HG03575 (cell line): ENCODE measurements around the gene USP47.
"Not testable (repeated sequence)": the region's sequence is repeated elsewhere in the genome, so short reads cannot be mapped to it uniquely, and the experiment has no call there.

Source experiments
- ATAC-seq: cut with Tn5 transposase; IDR thresholded peaks from one replicate; pipeline ENCODE4 v1.9.1; 2021; ENCODE audit not compliant: unreplicated experiment, insufficient number of reproducible peaks, low FRiP score; ENCODE audit errors: extremely low read depth

Gene USP47

GRCh38 chr11:11822946-11823345 lies 18.8 kb upstream of the USP47 start:
- ATAC-seq: no peak

DNA sequence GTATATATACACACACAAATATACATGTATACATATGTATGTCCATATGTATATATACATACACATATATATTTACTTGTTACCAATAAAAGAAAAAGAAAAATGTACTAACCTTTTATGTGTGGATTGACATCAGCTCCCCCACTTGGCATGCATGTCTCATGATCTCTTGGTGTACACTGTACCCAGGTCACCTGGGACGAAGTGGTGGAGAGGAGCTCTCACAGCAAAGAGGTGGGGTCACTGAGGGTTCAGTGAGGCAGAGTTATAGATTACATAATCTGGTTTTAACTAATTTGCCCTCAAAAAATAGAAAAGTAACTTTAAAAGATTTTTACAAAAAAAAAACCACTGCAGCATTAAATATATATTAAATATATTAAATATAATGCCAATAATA lies 15.5 kb upstream of the USP47 start:
- ATAC-seq: no peak

DNA sequence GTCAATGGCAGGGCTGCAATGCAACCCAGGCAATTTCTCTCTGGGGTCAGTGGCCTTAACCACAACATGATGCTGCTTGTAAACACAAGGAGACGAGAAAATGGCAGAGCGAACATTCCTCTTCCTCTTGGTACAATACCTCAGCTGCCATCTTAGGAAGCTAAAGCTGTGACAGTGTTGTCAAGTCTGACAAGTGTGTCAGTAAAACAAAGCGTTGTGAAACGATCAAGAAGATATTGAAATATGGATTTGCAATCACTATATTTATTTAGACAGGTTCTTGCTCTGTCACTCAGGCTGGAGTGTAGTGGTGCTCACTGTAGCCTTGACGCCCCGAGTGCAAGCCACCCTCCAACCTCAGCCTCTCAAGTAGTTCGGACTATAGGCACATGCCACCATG lies 14.5 kb upstream of the USP47 start:
- no peak for ATAC-seq

DNA sequence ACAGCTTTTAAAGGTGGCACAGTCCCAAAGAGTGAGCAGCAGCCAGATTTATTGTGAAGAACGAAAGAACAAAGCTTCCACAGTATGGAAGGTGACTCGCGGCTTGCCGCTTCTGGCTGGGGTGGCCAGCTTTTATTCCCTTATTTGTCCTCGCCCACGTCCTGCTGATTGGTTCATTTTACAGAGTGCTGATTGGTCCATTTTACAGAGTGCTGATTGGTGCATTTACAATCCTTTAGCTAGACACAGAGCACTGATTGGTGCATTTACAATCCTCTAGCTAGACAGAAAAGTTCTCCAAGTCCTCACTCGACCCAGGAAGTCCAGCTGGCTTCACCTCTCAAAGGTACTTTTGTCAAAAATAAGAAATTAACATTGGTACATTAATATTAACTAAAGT lies 10.4 kb upstream of the USP47 start:
- ATAC-seq: not testable (repeated sequence)

DNA sequence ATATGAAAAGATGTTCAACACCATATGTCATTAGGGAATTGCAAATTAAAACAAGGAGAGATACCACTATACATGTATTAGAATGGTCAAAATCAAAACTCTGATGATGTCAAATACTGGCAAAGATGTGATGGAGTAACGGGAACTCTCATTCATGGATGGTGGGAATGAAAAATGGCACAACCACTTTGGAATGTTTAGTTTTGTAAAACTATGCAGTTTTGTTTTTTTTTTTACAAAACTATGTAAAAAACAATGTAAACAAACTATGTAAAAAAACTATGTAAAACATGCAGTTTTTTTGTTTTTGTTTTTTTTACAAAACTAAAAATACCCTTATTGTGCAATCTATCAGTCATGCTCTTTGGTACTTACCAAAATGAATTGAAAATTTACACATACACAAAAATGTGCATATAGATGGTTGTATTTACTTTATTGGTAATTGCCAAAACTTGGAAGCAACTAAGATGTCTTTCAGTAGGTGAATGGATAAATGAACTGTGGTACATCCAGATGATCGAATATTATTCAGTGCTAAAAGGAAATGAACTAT lies 5.0 kb upstream of the USP47 start:
- ATAC-seq: no peak

- no peak for ATAC-seq
Observed at GRCh38 chr11:11839718-11840117, 2.1 kb upstream of the USP47 start.

DNA sequence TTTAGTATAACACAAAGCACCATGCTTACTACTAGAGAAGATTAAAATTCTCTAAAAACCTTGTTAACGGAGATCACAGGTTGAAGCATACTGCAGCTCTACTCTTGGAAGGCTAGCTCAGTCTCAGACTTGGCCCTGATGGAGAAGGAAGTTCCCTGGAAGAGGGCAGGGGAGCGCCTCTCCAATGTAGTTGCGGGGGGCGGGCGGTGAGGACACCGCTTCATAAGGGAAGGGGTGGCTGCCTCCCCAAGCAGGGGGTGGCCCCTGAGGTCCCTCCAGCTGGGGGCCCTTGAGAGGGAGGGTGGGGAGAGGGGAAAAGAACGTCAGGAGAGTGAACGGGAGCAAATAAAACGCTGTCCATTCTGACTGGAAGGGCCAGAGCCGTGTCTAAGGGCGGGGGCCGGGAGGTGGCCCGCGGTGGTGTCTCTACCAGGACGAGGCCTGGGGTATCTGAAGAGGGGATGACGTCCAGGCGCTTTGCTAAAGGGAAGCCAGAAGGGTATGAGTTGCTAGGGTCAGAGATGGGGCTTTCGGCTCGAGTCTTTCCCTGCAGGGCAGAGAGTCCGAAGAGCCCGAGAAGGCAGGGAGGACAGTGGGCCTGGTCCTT lies 553 bp upstream of the USP47 start:
- ATAC-seq: no peak

GRCh38 chr11:11842421-11843008 lies 743 bp downstream of the USP47 start:
- ATAC-seq: no peak

- no peak for ATAC-seq
Observed at GRCh38 chr11:11843211-11843621, 1.4 kb downstream of the USP47 start.

GRCh38 chr11:11843642-11844041 lies 1.9 kb downstream of the USP47 start:
- ATAC-seq: no peak

DNA sequence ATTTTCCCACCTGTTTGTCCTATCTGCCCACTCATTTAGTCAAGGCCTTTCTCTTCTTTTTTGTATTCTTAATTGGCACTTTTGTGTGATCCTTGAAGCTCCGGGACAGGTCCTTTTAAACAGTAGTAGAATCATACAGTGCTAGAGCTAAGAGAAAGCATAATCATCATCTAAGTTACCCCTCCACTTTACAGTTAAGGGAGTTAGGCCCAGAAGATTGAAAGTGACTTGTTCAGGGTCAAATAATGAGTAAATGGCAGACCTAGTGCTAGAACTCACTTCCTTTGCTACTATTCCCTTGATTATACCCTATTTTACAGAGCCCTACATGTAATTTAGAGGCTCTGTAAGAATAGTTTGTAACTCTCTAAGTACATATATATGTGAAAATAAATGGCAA lies 2.5 kb downstream of the USP47 start:
- ATAC-seq: no peak

DNA sequence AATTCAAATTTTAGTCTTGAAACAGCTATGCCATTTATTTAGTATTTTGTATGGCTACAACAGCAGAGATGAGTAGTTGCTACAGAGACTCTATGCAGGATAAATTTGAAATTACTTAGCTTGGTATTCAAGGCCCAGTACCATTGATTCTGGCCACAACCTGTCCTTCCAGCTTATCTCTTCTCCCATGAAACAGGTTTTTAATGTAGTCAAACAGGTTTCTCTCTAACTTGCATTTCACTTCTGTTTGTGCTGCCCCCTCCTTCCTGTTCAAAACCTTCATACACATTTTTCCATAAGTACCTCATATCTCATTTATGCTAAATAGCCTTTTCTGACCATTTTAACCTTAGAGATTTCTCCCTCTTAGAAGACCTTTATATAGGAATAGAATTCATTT lies 3.3 kb downstream of the USP47 start:
- no peak for ATAC-seq

DNA sequence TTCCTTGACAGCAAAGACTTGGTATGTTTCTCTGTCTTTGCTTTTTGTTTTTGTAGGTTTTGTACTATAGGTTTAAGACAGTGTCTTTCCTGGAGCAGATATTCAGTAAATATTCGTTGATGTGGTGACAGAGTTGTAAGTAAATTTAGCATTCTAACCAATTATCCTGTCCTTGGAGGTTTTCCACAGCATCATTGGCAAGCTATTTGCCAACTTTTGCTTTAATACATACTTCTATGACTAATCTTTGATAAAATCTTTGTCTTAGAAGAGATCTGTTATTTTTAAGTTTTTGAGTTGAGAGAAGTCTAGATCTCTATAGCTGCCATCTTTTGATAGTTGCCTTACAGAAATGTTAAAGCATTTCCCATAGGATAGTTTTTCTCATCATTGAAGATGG lies 3.8 kb downstream of the USP47 start:
- ATAC-seq: no peak

GRCh38 chr11:11847082-11847481 lies 5.3 kb downstream of the USP47 start:
- no peak for ATAC-seq

DNA sequence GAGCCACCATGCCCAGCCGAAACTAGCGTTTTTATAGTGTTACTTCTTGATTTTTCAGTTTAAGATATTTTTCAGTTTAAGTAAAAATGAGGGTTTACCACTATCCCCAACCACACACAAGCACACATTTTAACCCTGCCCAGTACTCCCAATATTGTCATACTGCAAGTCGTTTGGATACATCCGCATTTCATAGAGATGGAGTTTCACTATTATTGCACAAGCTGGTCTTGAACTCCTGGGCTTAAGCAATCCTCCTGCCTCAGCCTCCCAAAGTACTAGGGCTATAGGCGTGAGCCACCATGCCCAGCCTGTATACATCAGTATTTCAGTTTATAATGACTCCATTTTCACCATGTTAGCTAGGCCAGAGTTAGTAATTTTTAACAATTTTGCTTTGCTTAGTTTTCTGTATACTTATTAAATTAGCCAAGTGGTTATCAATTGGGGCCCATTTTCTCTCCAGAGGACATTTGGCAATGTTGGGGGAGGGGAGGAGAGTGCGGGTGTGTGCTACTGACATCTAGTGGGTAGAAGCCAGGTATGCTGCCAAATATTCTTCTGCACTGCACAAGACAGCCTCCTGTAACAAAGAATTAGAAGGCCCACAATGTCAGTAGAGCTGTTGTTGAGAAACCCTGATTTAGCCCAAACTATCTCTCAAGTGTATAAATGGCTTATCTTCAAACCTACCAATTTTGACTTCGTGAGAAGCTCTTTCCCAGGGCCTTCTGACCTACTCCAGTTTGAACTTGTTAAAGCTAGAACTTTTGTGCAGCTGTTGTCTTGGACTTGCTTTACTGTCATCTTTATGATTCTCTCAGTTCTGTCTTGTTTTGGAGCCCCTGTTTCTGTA lies 7.3 kb downstream of the USP47 start:
- ATAC-seq: no peak

- no peak for ATAC-seq
Observed at GRCh38 chr11:11850668-11851067, 8.9 kb downstream of the USP47 start.

GRCh38 chr11:11856638-11857037 lies 14.9 kb downstream of the USP47 start:
- no peak for ATAC-seq

- no peak for ATAC-seq
Observed at GRCh38 chr11:11857769-11858168, 16.0 kb downstream of the USP47 start.

DNA sequence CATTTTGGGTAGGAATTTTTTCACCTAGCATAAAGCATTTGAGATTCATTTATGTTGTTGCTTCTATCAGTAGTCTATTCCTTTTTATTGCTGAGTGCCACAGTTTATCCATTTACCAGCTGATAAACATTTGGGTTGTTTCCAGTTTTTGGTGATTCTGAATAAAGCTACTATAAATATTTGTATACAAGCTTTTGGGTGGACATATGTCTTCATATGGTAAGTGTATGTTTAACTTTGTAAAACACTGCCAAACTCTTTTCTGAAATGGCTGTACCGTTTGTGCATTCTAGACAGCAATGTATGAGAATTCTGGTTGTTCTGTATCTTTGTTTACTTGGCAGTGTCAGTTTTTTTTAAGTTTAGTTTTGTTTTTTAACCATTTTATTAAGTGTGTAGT lies 16.9 kb downstream of the USP47 start:
- no peak for ATAC-seq
